OCI-LY1 (cell line): ENCODE data around the gene TSC22D4.

Experiments used
- H2AFZ ChIP-seq: fragments of 200-600 bp; sonication (generic), shearing (Covaris generic); 2 replicates; pipeline ENCODE4 v1.6.0; 2014; ENCODE audit warnings: antibody characterized with exemption, mild to moderate bottlenecking, low read length
- H3F3A ChIP-seq: fragments of 200-600 bp; sonication (generic), shearing (Covaris generic); 2 replicates; pipeline ENCODE4 v1.6.0; 2014; ENCODE audit warnings: mild to moderate bottlenecking, antibody characterized with exemption, low read length, moderate library complexity; ENCODE audit not compliant: insufficient read depth
- H3K27ac ChIP-seq: fragments of 200-600 bp; sonication (generic); 2 replicates; pipeline ENCODE4 v1.5.1; 2014; ENCODE audit warnings: low read length, mixed run types, mild to moderate bottlenecking, low read depth; ENCODE audit not compliant: poor library complexity, severe bottlenecking
- H3K27me3 ChIP-seq: fragments of 200-600 bp; sonication (generic); 2 replicates; pipeline ENCODE4 v1.6.0; 2014; ENCODE audit warnings: antibody characterized with exemption, mild to moderate bottlenecking, low read length, moderate library complexity; ENCODE audit not compliant: insufficient read depth
- H3K36me3 ChIP-seq: fragments of 200-600 bp; sonication (generic); 2 replicates; pipeline ENCODE4 v1.6.1; 2014; ENCODE audit warnings: mild to moderate bottlenecking, antibody characterized with exemption, low read length, moderate library complexity, mixed read lengths; ENCODE audit not compliant: insufficient read depth
- H3K4me1 ChIP-seq: fragments of 200-600 bp; sonication (generic); 2 replicates; pipeline ENCODE4 v1.5.1; 2014; ENCODE audit warnings: mild to moderate bottlenecking, low read length, moderate library complexity; ENCODE audit not compliant: insufficient read depth, severe bottlenecking
- H3K4me2 ChIP-seq: fragments of 200-600 bp; sonication (generic), shearing (Covaris generic); 2 replicates; pipeline ENCODE4 v1.6.1; 2014; ENCODE audit warnings: low read length
- H3K4me3 ChIP-seq: fragments of 200-600 bp; sonication (generic); 2 replicates; pipeline ENCODE4 v1.5.1; 2014; ENCODE audit warnings: low read length, low read depth, mild to moderate bottlenecking, mixed read lengths; ENCODE audit not compliant: poor library complexity, severe bottlenecking
- H3K79me2 ChIP-seq: fragments of 200-600 bp; shearing (Covaris generic); 2 replicates; pipeline ENCODE4 v1.6.1; 2016; ENCODE audit warnings: mixed run types, low read length, mixed read lengths; ENCODE audit not compliant: insufficient read depth
- H3K9ac ChIP-seq: fragments of 200-600 bp; sonication (generic), shearing (Covaris generic); 2 replicates; pipeline ENCODE4 v1.6.1; 2014; ENCODE audit warnings: mild to moderate bottlenecking, low read length, mixed read lengths
- H3K9me2 ChIP-seq: fragments of 200-600 bp; sonication (generic), shearing (Covaris generic); 2 replicates; pipeline ENCODE4 v1.6.1; 2014; ENCODE audit warnings: low read depth, mild to moderate bottlenecking, low read length, mixed read lengths
- H3K9me3 ChIP-seq: fragments of 200-600 bp; shearing (Covaris generic); 2 replicates; pipeline ENCODE4 v1.6.1; 2014; ENCODE audit warnings: low read length, mixed read lengths
- H4K20me1 ChIP-seq: fragments of 200-600 bp; sonication (generic), shearing (Covaris generic); 2 replicates; pipeline ENCODE4 v1.6.0; 2016; ENCODE audit warnings: mild to moderate bottlenecking, low read length; ENCODE audit not compliant: insufficient read depth
- CTCF ChIP-seq: fragments of 200-600 bp; sonication (generic), shearing (Covaris generic); IDR thresholded peaks from 2 replicates; pipeline ENCODE4 v1.5.1; 2017; ENCODE audit warnings: mild to moderate bottlenecking, antibody characterized with exemption, low read length, moderate library complexity, mixed read lengths
- EZH2 ChIP-seq: fragments of 200-600 bp; sonication (generic), shearing (Covaris generic); IDR thresholded peaks from 2 replicates; pipeline ENCODE4 v1.8.0; 2017; ENCODE audit warnings: borderline replicate concordance, mixed run types, mild to moderate bottlenecking, antibody characterized with exemption, low read length, moderate library complexity, mixed read lengths

The TSC22D4 gene

GRCh38 chr7:100475549-100475948 is 3.5 kb downstream of the TSC22D4 start:
- no peaks in the 10 kb centered on the region for H3K79me2 ChIP-seq
- H4K20me1 ChIP-seq, result no peaks in the 10 kb centered on the region
- H3K27me3 ChIP-seq, result no peaks in the 10 kb centered on the region
- H3K4me2 ChIP-seq, result peak overlapping the region; percentile 78
- peaks cover 22% of the 10 kb centered on the region for H3K36me3 ChIP-seq
- H3K9me3 ChIP-seq, result no peaks in the 10 kb centered on the region
- no peaks in the 10 kb centered on the region for H3F3A ChIP-seq
- H3K9ac ChIP-seq, result no peak overlapping the region
- H3K9me2 ChIP-seq, result no peaks in the 10 kb centered on the region
- H3K4me1 ChIP-seq, result peaks cover 37% of the 10 kb centered on the region
- TF ChIP-seq EZH2, result no peak
- no peak for TF ChIP-seq CTCF
- H2AFZ ChIP-seq, result no peak overlapping the region
- peak overlapping the region; percentile 13 for H3K27ac ChIP-seq
- H3K4me3 ChIP-seq, result no peak overlapping the region

GRCh38 chr7:100472854-100473499 is 6.0 kb downstream of the TSC22D4 start:
- no peak overlapping the region for H3K27ac ChIP-seq

GRCh38 chr7:100472121-100472851 is 6.7 kb downstream of the TSC22D4 start:
- Histone ChIP-seq H2AFZ (no peak overlapping the region), H3K4me3 (no peak overlapping the region), H3F3A (no peaks in the 10 kb centered on the region), H3K79me2 (no peaks in the 10 kb centered on the region), H4K20me1 (no peaks in the 10 kb centered on the region), H3K4me2 (no peak overlapping the region), H3K9me2 (no peaks in the 10 kb centered on the region), H3K9me3 (no peaks in the 10 kb centered on the region), H3K9ac (no peak overlapping the region), H3K4me1 (peaks cover 25% of the 10 kb centered on the region), H3K36me3 (peaks cover 25% of the 10 kb centered on the region), H3K27ac (no peak overlapping the region), H3K27me3 (no peaks in the 10 kb centered on the region)
- TF ChIP-seq CTCF (no peak), EZH2 (no peak)

More at GRCh38 chr7:100472854-100473499, 6.0 kb downstream of the TSC22D4 start:
- no peaks in the 10 kb centered on the region for H3K9me3 ChIP-seq
- H3K9me2 ChIP-seq, result no peaks in the 10 kb centered on the region
- H3K4me1 ChIP-seq, result peaks cover 32% of the 10 kb centered on the region
- H3K27me3 ChIP-seq, result no peaks in the 10 kb centered on the region
- no peaks in the 10 kb centered on the region for H3K79me2 ChIP-seq
- H3K9ac ChIP-seq, result no peak overlapping the region; the same call in 1 of the 2 replicates
- H3K36me3 ChIP-seq, result peaks cover 22% of the 10 kb centered on the region
- no peak overlapping the region for H3K4me3 ChIP-seq
- no peaks in the 10 kb centered on the region for H3F3A ChIP-seq
- TF ChIP-seq EZH2 (no peak), CTCF (no peak)
- no peak overlapping the region; the same call in 1 of the 2 replicates for H3K4me2 ChIP-seq
- no peak overlapping the region for H2AFZ ChIP-seq
- no peaks in the 10 kb centered on the region for H4K20me1 ChIP-seq
